ENCODE data around the gene INHBB.

INHBB gene

DNA sequence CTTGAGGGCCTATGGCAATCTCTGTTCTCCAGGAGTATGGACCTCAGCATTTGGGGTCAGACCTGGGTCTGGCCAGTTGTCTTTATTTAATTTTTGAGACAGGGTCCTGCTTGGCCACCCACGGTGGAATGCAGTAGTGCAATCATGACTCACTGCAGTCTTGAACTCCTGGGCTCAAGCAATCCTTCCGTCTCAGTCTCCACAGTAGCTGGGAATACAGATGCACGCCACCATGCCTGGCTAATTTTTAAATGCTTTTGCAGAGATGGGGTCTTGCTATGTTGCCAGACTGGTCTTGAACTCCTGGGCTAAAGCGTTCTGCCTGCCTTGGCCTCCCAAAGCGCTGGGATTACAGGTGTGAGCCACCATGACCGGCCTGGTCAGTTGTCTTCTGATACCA is 46.4 kb upstream of the INHBB start:
- no peaks in the 10 kb centered on the region for H3K9me2 ChIP-seq (ENCODE audit: low read depth, low read length)
- H3K27ac ChIP-seq (ENCODE audit: low read depth, low read length, poor library complexity, severe bottlenecking), result no peak overlapping the region
- no peak overlapping the region for H3K9ac ChIP-seq (ENCODE audit: low read length)
- H3K4me3 ChIP-seq (ENCODE audit: low read depth, low read length, poor library complexity, severe bottlenecking), result no peak overlapping the region
- TF ChIP-seq CTCF (IDR thresholded peaks at IDR 0.05; ENCODE audit: low read length), result no peak
- no peak for TF ChIP-seq EZH2 (IDR thresholded peaks at IDR 0.05; ENCODE audit: borderline replicate concordance, low read length)
- peaks cover 15% of the 10 kb centered on the region for H3K4me1 ChIP-seq (ENCODE audit: insufficient read depth, low read length, severe bottlenecking)
- H3F3A ChIP-seq (ENCODE audit: insufficient read depth, low read length), result no peaks in the 10 kb centered on the region
- no peak overlapping the region for H3K4me2 ChIP-seq (ENCODE audit: low read length)
- no peaks in the 10 kb centered on the region for H3K27me3 ChIP-seq (ENCODE audit: insufficient read depth, low read length)
- H3K36me3 ChIP-seq (ENCODE audit: insufficient read depth, low read length), result no peaks in the 10 kb centered on the region
- no peaks in the 10 kb centered on the region for H4K20me1 ChIP-seq (ENCODE audit: insufficient read depth, low read length)
- H2AFZ ChIP-seq (ENCODE audit: low read length), result no peak overlapping the region
- H3K9me3 ChIP-seq (ENCODE audit: low read length), result no peaks in the 10 kb centered on the region
- no peaks in the 10 kb centered on the region for H3K79me2 ChIP-seq (ENCODE audit: insufficient read depth, low read length)

DNA sequence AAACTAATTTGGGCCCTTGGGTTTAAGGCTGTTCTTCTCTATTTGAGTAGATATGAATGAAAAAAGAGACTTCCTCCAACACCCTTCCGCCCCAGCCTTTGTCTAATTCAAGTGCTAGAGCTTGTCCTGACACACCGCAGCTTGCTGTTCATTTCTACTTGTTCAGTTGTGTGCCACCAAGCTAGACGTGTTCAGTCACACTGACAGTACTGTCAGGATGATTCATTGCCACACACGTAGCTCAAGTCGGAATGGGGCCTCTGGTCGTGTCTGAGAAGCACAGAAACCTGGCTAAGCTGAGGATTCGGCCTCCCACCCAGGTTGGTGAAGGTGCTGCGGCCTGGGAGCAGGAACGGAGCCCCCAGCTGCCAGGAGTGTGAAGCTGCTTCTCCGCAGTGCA is 45.6 kb upstream of the INHBB start:
- H3K9me3 ChIP-seq (ENCODE audit: low read length), result no peaks in the 10 kb centered on the region
- H3K36me3 ChIP-seq (ENCODE audit: insufficient read depth, low read length), result no peaks in the 10 kb centered on the region
- H3K79me2 ChIP-seq (ENCODE audit: insufficient read depth, low read length), result no peaks in the 10 kb centered on the region
- H3K9ac ChIP-seq (ENCODE audit: low read length), result no peak overlapping the region
- no peak for TF ChIP-seq CTCF (IDR thresholded peaks at IDR 0.05; ENCODE audit: low read length)
- TF ChIP-seq EZH2 (IDR thresholded peaks at IDR 0.05; ENCODE audit: borderline replicate concordance, low read length), result no peak
- H3K27me3 ChIP-seq (ENCODE audit: insufficient read depth, low read length), result no peaks in the 10 kb centered on the region
- no peak overlapping the region for H3K4me3 ChIP-seq (ENCODE audit: low read depth, low read length, poor library complexity, severe bottlenecking)
- H3K4me2 ChIP-seq (ENCODE audit: low read length), result no peak overlapping the region
- H4K20me1 ChIP-seq (ENCODE audit: insufficient read depth, low read length), result no peaks in the 10 kb centered on the region
- no peaks in the 10 kb centered on the region for H3K9me2 ChIP-seq (ENCODE audit: low read depth, low read length)
- no peak overlapping the region for H2AFZ ChIP-seq (ENCODE audit: low read length)
- no peaks in the 10 kb centered on the region for H3F3A ChIP-seq (ENCODE audit: insufficient read depth, low read length)
- H3K27ac ChIP-seq (ENCODE audit: low read depth, low read length, poor library complexity, severe bottlenecking), result no peak overlapping the region
- H3K4me1 ChIP-seq (ENCODE audit: insufficient read depth, low read length, severe bottlenecking), result peaks cover 15% of the 10 kb centered on the region

GRCh38 chr2:120301284-120301683 is 44.7 kb upstream of the INHBB start:
- Histone ChIP-seq H3K27me3 (ENCODE audit: insufficient read depth, low read length) (no peaks in the 10 kb centered on the region), H3K4me2 (ENCODE audit: low read length) (no peak overlapping the region), H3K4me3 (ENCODE audit: low read depth, low read length, poor library complexity, severe bottlenecking) (no peak overlapping the region), H3F3A (ENCODE audit: insufficient read depth, low read length) (no peaks in the 10 kb centered on the region), H3K9ac (ENCODE audit: low read length) (no peak overlapping the region), H3K9me3 (ENCODE audit: low read length) (no peaks in the 10 kb centered on the region), H3K9me2 (ENCODE audit: low read depth, low read length) (no peaks in the 10 kb centered on the region), H3K27ac (ENCODE audit: low read depth, low read length, poor library complexity, severe bottlenecking) (no peak overlapping the region), H3K4me1 (ENCODE audit: insufficient read depth, low read length, severe bottlenecking) (peaks cover 24% of the 10 kb centered on the region), H4K20me1 (ENCODE audit: insufficient read depth, low read length) (no peaks in the 10 kb centered on the region), H3K79me2 (ENCODE audit: insufficient read depth, low read length) (no peaks in the 10 kb centered on the region), H2AFZ (ENCODE audit: low read length) (no peak overlapping the region), H3K36me3 (ENCODE audit: insufficient read depth, low read length) (no peaks in the 10 kb centered on the region)
- TF ChIP-seq EZH2 (IDR thresholded peaks at IDR 0.05; ENCODE audit: borderline replicate concordance, low read length) (no peak), CTCF (IDR thresholded peaks at IDR 0.05; ENCODE audit: low read length) (no peak)
